IPS-18c (cell line): ENCODE data around the gene ABCC1.
"Not testable (repeated sequence)": the region's sequence is repeated elsewhere in the genome, so short reads cannot be mapped to it uniquely, and the experiment has no call there.

Experiments used
- H3K4me3 ChIP-seq: 2 replicates; pipeline ENCODE4 v1.7.0; 2013; ENCODE audit warnings: low read depth, mild to moderate bottlenecking, low read length, moderate library complexity; ENCODE audit not compliant: insufficient read depth
- H3K9me3 ChIP-seq: one replicate; pipeline ENCODE4 v1.6.1; 2013; ENCODE audit warnings: mild to moderate bottlenecking, low read length, moderate library complexity; ENCODE audit not compliant: control insufficient read depth, insufficient read depth

The ABCC1 gene

GRCh38 chr16:16178455-16179162, 229.2 kb downstream of the ABCC1 start:
- no peak overlapping the region for H3K4me3 ChIP-seq
- no peaks in the 10 kb centered on the region for H3K9me3 ChIP-seq

DNA sequence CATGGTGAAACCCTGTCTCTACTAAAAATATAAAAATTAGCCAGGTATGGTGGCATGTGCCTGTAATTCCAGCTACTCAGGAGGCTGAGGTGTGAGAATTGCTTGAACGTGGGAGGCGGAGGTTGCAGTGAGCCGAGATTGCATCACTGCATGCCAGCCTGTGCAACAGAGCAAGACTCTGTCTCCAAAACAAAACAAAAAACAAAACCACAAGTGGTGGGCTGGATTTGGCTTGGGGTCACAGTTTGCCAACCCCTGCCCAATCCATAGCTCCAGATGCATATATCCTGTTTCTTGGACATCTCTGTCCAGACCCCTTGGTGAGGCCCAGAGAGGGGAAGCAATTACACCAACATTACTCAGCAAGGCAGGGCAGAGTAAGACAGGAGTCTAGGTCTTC, 232.3 kb downstream of the ABCC1 start:
- not testable (repeated sequence) for H3K4me3 ChIP-seq, H3K9me3 ChIP-seq

DNA sequence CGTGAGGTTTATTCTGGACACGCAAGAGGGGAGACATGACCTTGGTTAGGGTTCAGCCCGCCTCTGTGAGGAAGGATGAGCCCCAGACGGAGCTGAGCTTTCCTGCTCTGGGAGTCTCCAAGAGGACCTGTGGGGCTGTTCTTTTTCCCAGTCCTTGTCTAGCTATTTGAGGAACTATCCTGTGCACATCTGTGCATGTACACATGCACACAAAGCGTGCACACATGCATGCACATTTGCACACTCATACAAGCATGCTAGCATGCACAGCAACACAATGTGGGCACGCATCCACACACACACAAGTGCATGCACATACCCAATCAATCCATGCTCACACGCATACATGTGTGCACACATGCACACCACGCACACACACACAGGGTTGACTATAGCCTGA, 233.5 kb downstream of the ABCC1 start:
- H3K9me3 ChIP-seq = no peaks in the 10 kb centered on the region
- H3K4me3 ChIP-seq = no peak overlapping the region

DNA sequence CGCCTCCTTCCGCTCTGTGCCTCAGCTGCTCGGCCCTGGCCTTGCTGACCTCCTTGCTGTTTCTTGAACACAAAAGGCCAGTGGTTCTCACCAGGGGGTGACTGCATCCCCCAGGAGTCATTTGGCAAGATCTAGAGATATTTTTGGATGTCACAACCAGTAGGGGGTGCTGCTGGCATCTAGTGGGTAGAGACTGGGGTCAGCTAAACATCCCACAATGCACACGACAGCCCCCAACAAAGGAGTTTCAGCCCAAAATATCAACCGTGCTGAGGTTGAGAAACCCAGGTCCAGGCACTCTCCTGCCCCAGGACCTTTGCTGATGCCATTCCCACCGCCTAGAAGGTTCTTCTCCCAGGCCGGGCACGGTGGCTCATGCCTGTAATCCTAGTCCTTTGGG, 234.1 kb downstream of the ABCC1 start:
- no peak overlapping the region for H3K4me3 ChIP-seq
- no peaks in the 10 kb centered on the region for H3K9me3 ChIP-seq

DNA sequence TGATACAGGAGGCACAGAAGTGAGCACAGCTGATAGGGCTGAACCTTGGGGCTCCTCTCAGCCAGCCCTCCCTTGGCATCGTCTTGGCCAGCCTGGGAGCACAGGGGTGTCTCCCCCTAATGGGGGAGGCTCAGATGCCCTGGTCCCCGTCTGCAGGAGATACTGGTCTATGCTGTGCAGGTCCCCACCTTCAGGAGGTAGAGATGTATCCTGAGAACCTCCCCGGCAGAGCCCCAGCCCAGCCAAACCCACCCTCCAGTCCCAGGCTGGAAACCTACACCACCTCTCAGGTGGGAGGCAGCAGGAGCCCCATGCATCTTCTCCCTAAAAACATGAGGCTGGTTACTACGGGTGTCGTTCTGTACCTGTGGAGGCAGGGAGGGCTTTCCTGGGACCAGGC, 235.2 kb downstream of the ABCC1 start:
- Histone ChIP-seq H3K4me3 (no peak overlapping the region), H3K9me3 (no peaks in the 10 kb centered on the region)

DNA sequence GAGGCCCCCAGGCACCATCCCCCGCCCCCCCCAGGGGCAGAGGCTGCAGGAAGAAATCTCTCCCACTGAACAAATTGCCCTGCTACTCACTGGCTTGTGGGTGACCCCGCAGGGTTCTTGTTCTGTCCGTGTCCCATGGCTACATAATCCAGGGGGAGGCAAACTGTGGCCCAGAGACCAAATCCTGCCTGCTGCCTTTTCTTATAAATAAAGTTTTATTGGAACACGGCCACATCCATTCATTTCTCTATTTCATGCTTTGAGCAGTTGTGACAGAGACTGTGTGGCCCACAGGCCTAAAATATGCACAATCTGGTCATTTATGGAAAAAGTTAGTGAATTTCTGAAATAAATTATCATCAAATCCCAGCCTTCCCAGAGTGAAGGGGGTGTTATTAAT, 235.7 kb downstream of the ABCC1 start:
- Histone ChIP-seq H3K4me3 (no peak overlapping the region), H3K9me3 (no peaks in the 10 kb centered on the region)

DNA sequence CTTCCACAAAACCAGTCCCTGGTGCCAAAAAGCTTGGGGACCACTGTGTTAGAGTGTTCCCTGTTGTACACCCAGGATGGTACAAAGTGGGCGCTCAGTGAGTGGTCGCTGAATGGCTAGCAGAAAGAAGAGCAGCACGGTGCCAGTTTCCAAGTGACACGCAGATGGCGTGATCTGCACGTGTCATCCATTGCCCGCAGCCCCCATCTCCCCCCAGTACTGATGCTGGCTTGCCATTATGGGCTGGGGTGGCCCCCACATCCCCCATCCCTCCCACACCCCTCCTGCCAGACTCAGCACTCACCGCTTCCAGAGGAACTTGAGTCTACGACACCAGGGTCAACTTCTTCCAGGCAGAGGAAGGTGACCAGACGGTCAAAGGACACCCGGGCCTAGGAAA, 237.4 kb downstream of the ABCC1 start:
- no peak overlapping the region for H3K4me3 ChIP-seq
- H3K9me3 ChIP-seq = no peaks in the 10 kb centered on the region

- H3K4me3 ChIP-seq = no peak overlapping the region
- no peaks in the 10 kb centered on the region for H3K9me3 ChIP-seq
Observed at GRCh38 chr16:16188827-16189226, 239.4 kb downstream of the ABCC1 start.

- H3K9me3 ChIP-seq = no peaks in the 10 kb centered on the region
- no peak overlapping the region for H3K4me3 ChIP-seq
Observed at GRCh38 chr16:16189842-16190241, 240.4 kb downstream of the ABCC1 start.

GRCh38 chr16:16190546-16190945, 241.1 kb downstream of the ABCC1 start:
- H3K9me3 ChIP-seq = no peaks in the 10 kb centered on the region
- no peak overlapping the region for H3K4me3 ChIP-seq

GRCh38 chr16:16190966-16191365, 241.6 kb downstream of the ABCC1 start:
- not testable (repeated sequence) for H3K9me3 ChIP-seq, H3K4me3 ChIP-seq

DNA sequence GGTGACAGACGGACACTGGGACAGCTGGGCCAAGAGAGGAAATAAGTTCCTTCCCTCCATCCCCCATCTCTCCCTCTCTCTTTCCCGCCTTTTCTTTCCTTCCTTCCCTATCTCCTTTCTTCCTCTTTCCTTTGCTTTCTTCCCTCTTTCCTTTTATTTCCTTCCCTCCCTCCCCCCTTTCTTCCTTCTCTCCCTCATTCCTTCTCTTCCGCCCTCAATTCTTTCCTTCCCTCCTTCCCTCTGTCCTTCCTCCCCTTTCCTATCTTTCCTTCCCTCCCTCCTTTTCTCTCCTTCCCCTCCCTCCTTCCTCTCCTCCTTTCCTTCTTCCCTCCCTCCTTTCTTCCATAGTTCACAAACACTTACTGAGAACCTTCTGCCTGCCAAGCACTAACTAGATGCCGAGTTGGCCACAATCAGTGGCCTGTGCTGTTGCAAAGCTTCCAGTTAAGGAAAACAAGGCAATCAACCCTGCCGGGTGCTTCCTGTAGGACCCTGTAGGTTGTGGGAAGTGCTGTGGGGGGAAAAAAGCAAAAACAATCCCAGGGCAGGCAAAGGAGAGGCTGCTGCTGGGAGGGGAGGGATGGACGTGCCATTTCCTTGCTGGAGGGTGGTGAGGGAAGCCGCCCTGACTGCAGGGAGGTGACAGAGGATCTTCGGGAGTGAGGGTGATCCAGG, 242.2 kb downstream of the ABCC1 start:
- Histone ChIP-seq H3K4me3 (no peak overlapping the region), H3K9me3 (no peaks in the 10 kb centered on the region)
